Omental fat pad (tissue), 4 donors: ENCODE results near the gene CASP3. TPM values are rescaled to one million over a fixed set of nuclear protein-coding genes. Genes with fewer than 3 reads are reported as not detected.

Experiments used
- ATAC-seq: fragments of 150-250 bp; one replicate; pipeline ENCODE4 v1.9.1; 2016; ENCODE audit warnings: mild to moderate bottlenecking, moderate library complexity; ENCODE audit not compliant: low FRiP score
- DNase-seq: peaks from one replicate; pipeline ENCODE4 v3.0.0-alpha.2; 2019; ENCODE audit warnings: low spot score
- total RNA-seq, 4 donors: library from RNA; depleted of rRNA; stranded (reverse); fragments of >200 nt; gene quantifications; one replicate each; pipeline ENCODE4 v1.1.0, GENCODE V29; 2016
- TF ChIP-seq, protein P1 (sequence below), 3 donors: fragments of 450-650 bp; IDR thresholded peaks; one replicate each; pipeline ENCODE4 v1.5.1; 2016 to 2017; ENCODE audit warnings: antibody characterized with exemption in 3 of 3, mild to moderate bottlenecking in 3 of 3, moderate library complexity in 2 of 3

The CASP3 gene
- total RNA-seq, 4 donors from 2014 or later = 16.7 to 22.2 (median 20.1) TPM

DNA sequence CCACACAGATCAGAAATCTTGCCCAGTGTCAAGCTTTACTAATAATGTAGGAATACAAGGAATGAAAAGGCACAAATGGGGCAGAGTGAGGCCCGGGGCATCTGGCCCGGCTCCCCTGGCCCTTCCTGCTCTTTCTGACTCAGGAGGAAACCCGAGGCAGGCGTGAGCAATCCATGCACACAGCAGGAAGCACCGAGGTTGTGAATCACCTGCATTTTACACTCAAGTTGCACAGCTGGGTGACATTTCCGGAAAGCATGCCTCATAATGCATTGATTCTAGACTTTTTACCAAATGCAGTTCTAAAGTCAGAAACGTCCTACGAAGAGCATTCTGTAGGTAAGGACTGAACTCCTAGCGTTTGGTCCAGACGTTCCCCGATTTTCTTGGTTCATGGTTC is 39.2 kb upstream of the CASP3 start:
- ATAC-seq = peak; percentile 28

DNA sequence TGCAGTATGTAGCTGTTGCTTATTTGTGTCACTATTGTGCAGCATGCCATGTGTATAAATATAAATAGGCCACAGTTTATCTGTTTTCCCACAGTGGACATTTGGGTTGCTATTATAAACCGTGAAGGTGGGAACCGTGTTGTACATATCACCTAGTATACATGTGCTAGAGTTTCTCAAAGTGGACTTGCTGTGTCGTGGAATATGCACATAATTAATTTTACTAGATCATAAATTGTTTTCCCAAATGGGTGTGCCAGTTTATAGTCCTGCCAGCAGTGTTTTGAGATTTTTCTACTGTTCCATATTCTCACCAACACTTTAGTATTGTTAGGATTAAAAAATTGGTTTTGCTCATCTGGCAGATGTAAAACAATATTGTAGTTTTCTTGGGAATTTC is 38.8 kb upstream of the CASP3 start:
- ATAC-seq = no peak
- TF ChIP-seq, protein P1, sequence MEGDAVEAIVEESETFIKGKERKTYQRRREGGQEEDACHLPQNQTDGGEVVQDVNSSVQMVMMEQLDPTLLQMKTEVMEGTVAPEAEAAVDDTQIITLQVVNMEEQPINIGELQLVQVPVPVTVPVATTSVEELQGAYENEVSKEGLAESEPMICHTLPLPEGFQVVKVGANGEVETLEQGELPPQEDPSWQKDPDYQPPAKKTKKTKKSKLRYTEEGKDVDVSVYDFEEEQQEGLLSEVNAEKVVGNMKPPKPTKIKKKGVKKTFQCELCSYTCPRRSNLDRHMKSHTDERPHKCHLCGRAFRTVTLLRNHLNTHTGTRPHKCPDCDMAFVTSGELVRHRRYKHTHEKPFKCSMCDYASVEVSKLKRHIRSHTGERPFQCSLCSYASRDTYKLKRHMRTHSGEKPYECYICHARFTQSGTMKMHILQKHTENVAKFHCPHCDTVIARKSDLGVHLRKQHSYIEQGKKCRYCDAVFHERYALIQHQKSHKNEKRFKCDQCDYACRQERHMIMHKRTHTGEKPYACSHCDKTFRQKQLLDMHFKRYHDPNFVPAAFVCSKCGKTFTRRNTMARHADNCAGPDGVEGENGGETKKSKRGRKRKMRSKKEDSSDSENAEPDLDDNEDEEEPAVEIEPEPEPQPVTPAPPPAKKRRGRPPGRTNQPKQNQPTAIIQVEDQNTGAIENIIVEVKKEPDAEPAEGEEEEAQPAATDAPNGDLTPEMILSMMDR (IDR thresholded peaks at IDR 0.05) = no peak
- DNase-seq = no peak

More for the DNA sequence above, 39.2 kb upstream of the CASP3 start:
- TF ChIP-seq, protein P1 (IDR thresholded peaks at IDR 0.05) = no peak
- DNase-seq = no peak

DNA sequence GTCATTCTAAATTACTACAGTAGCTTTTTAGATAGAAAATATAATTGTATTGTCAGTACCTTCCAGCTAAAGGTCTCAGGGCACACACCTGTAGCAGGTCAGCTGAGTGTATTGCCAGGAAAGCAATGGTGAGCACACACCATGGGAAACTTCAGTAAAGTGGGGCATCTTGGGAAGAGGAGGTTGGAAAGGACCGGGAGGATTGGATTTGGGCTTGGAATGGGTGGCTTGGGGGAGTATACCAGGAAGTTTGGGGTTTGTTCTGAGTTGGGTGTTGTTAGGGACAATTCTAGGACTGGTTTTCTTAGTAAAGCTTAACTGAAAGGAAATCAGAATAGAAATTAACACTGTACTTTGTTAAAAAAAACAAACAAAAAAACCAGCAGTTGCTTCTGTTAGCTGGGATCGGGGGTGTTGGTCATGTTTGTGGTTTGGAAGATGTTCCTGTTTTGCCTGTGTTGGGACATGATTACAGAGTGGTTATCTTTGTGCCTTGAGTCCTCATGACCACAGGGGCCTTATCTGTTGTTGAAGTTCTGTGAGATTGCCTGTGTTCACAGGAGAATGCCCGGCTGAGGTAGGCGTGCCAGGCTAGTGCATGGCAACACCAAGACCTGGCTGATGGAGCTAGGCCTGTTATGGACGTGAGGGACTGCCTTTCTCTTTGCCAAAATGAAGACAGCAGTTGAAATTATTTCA is 35.4 kb upstream of the CASP3 start:
- TF ChIP-seq, protein P1 (IDR thresholded peaks at IDR 0.05) = no peak
- DNase-seq (no peak), ATAC-seq (no peak)

DNA sequence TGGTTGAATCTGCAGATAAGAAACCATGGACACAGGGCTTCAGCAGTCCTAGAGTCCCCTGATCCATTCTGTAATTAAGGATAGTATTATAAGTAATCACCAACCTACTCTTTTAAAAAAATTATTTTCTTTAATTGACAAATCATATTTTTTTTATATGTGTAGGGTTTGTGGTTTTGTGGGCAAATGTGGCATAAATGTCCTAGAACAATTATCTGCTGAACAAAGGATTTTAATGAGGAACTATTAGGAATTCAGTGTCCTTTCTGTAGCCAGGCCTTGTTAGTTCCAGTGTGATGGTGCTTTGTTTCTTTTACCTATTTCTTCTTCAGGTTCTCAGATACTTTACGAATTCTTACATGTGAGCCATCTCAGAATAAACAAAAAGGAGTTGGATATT is 32.7 kb upstream of the CASP3 start:
- DNase-seq (no peak), ATAC-seq (no peak)
- TF ChIP-seq, protein P1 (IDR thresholded peaks at IDR 0.05) = no peak

DNA sequence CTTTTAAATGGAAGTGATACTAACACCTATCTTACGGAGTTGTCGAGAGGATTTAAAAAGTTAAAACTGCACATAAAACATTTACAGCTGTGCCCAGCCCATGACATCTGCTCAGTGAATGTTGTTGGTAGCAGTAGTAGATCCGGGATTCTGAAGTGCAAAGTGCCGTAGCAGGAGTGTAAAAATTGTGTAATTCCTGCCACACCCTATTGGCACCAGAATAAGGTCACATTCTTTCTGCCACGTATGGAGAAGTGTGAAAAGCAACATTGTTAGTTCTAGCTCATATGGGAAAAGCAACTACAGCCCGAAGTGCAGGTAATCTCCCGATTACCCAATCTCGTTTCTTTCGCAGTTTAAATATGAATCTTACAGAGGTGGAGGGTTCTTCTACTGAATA is 31.5 kb upstream of the CASP3 start:
- peak; percentile 32 for ATAC-seq
- TF ChIP-seq, protein P1 (IDR thresholded peaks at IDR 0.05) = no peak

DNA sequence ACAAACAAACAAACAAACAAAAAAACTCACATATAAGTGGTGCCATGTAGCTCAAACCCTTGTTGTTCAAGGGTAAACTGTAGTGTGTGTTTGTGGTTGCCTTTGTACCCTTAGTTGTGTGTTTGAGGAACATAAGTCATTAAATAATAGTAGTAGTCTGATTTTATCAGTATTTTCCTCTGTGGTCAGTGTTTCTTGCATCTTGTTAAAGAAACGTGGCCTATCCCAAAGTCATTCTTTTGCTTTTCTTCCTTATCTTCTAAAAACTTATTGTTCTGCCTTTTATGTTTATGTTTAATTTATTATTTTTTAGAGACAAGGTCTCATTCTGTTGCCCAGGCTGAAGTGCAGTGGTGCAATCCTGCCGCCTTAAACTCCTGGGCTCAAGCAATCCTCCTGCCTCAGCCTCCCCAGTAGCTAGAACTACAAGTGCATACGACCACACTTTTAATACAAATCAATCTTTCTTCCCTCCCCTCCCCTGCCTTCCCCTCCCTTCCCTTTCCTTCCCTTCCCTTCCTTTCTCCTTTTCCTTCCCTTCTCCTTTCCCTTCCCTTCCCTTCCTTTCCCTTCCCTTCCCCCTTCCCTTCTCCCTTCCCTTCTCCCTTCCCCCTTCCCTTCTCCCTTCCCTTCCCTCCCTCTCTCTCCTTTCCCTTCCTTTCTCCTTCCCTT is 26.7 kb upstream of the CASP3 start:
- TF ChIP-seq, protein P1 (IDR thresholded peaks at IDR 0.05) = no peak
- ATAC-seq (no peak), DNase-seq (no peak)

More for the DNA sequence above, 31.5 kb upstream of the CASP3 start:
- no peak for DNase-seq

DNA sequence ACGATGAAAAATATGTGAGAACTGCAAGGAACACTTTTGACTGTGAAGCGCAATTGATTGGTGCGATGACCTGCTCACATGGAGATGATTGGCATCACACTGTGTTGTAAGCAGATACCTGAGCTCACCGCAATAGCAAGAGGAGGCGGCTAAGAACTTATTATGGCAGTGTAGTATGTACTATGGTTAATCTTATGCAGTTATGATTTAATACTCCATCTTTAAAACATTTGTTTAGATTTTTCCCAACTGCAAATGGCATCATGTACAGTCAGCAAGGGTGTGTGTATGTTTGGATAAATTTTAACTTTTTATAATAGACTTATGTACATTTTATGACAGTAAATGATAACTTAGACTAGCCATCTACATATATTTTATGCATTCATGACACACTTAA is 25.8 kb upstream of the CASP3 start:
- ATAC-seq = no peak
- TF ChIP-seq, protein P1 (IDR thresholded peaks at IDR 0.05) = no peak
- DNase-seq = no peak
